Left renal cortex interstitium (tissue), 4 donors: ENCODE measurements around the gene HGFAC. TPM values are rescaled to one million over a fixed set of nuclear protein-coding genes. Genes with fewer than 3 reads are reported as not detected.

ENCODE experiments used
- DNase-seq, 4 donors: peaks; one replicate each; pipeline ENCODE4 v3.0.0-alpha.2; 2013; ENCODE audit warnings: low read depth in 4 of 4, low spot score in 2 of 4, missing footprints in 1 of 4
- polyA plus RNA-seq, 4 donors: library from polyadenylated mRNA; unstranded; fragments of 120-200 nt; gene quantifications; one replicate each; pipeline ENCODE4 v1.2.1, GENCODE V29; 2013; ENCODE audit not compliant: insufficient read length in 4 of 4

The HGFAC gene
- polyA plus RNA-seq, 4 donors: 0.78 to 4.1 (median 1.7) TPM

GRCh38 chr4:3471098-3471760 is 29.5 kb downstream of the HGFAC start:
- no peak for DNase-seq

GRCh38 chr4:3471886-3472285 is 30.1 kb downstream of the HGFAC start:
- no peak for DNase-seq

GRCh38 chr4:3472411-3473141 is 30.8 kb downstream of the HGFAC start:
- no peak for DNase-seq

GRCh38 chr4:3473181-3473950 is 31.6 kb downstream of the HGFAC start:
- DNase-seq: no peak

GRCh38 chr4:3473996-3474765 is 32.4 kb downstream of the HGFAC start:
- no peak for DNase-seq

- no peak for DNase-seq
Measured at GRCh38 chr4:3475041-3475712, 33.4 kb downstream of the HGFAC start.

- no peak for DNase-seq
Measured at GRCh38 chr4:3475713-3476260, 34.0 kb downstream of the HGFAC start.

- no peak for DNase-seq
Measured at GRCh38 chr4:3476341-3476747, 34.6 kb downstream of the HGFAC start.

GRCh38 chr4:3476936-3477749 is 35.4 kb downstream of the HGFAC start:
- DNase-seq: no peak

GRCh38 chr4:3477750-3478430 is 36.1 kb downstream of the HGFAC start:
- no peak for DNase-seq

- no peak for DNase-seq
Measured at GRCh38 chr4:3478446-3479357, 36.9 kb downstream of the HGFAC start.

GRCh38 chr4:3479358-3480101 is 37.8 kb downstream of the HGFAC start:
- DNase-seq: no peak

- peak in 2 of 4 donors; percentile 67 to 75 for DNase-seq
Measured at GRCh38 chr4:3480528-3481112, 38.9 kb downstream of the HGFAC start.

- DNase-seq: no peak
Measured at GRCh38 chr4:3481113-3481531, 39.4 kb downstream of the HGFAC start.

GRCh38 chr4:3481783-3482393 is 40.1 kb downstream of the HGFAC start:
- no peak for DNase-seq

- no peak for DNase-seq
Measured at GRCh38 chr4:3482707-3483106, 40.9 kb downstream of the HGFAC start.
